ENCODE results near the gene CTTNBP2. TPM values are rescaled to one million over a fixed set of nuclear protein-coding genes. Genes with fewer than 3 reads are reported as not detected.

Gene CTTNBP2
- 1.5 and 3.9 TPM in 2 replicates for total RNA-seq

- DNase-seq (ENCODE audit: extremely low read depth, low read depth, low spot score) = no peak
Measured at GRCh38 chr7:117873310-117874190, at the start of gene CTTNBP2. TSS of gene CTTNBP2 (minus strand) at chr7:117873441. CDS start at chr7:117873415, 26 bp downstream.

GRCh38 chr7:117916309-117916708 lies 43.1 kb upstream of the CTTNBP2 start:
- no peak for DNase-seq (ENCODE audit: extremely low read depth, low read depth, low spot score)

- DNase-seq (ENCODE audit: extremely low read depth, low read depth, low spot score) = no peak
Measured at GRCh38 chr7:117912421-117912820, 39.2 kb upstream of the CTTNBP2 start.

GRCh38 chr7:117908031-117908795 lies 35.0 kb upstream of the CTTNBP2 start:
- no peak for DNase-seq (ENCODE audit: extremely low read depth, low read depth, low spot score)

- DNase-seq (ENCODE audit: extremely low read depth, low read depth, low spot score) = no peak
Measured at GRCh38 chr7:117907049-117907640, 33.9 kb upstream of the CTTNBP2 start.

GRCh38 chr7:117902314-117902889 lies 29.2 kb upstream of the CTTNBP2 start:
- no peak for DNase-seq (ENCODE audit: extremely low read depth, low read depth, low spot score)

- no peak for DNase-seq (ENCODE audit: extremely low read depth, low read depth, low spot score)
Measured at GRCh38 chr7:117901089-117901797, 28.0 kb upstream of the CTTNBP2 start.

GRCh38 chr7:117896339-117896738 lies 23.1 kb upstream of the CTTNBP2 start:
- no peak for DNase-seq (ENCODE audit: extremely low read depth, low read depth, low spot score)

GRCh38 chr7:117895276-117895675 lies 22.0 kb upstream of the CTTNBP2 start:
- no peak for DNase-seq (ENCODE audit: extremely low read depth, low read depth, low spot score)

GRCh38 chr7:117894037-117894436 lies 20.8 kb upstream of the CTTNBP2 start:
- no peak for DNase-seq (ENCODE audit: extremely low read depth, low read depth, low spot score)

GRCh38 chr7:117892821-117893220 lies 19.6 kb upstream of the CTTNBP2 start:
- no peak for DNase-seq (ENCODE audit: extremely low read depth, low read depth, low spot score)

- no peak for DNase-seq (ENCODE audit: extremely low read depth, low read depth, low spot score)
Measured at GRCh38 chr7:117889611-117890010, 16.4 kb upstream of the CTTNBP2 start.

GRCh38 chr7:117888627-117889026 lies 15.4 kb upstream of the CTTNBP2 start:
- no peak for DNase-seq (ENCODE audit: extremely low read depth, low read depth, low spot score)

GRCh38 chr7:117882594-117882993 lies 9.4 kb upstream of the CTTNBP2 start:
- DNase-seq (ENCODE audit: extremely low read depth, low read depth, low spot score) = no peak

- no peak for DNase-seq (ENCODE audit: extremely low read depth, low read depth, low spot score)
Measured at GRCh38 chr7:117876761-117877160, 3.5 kb upstream of the CTTNBP2 start.

GRCh38 chr7:117875566-117875965 lies 2.3 kb upstream of the CTTNBP2 start:
- no peak for DNase-seq (ENCODE audit: extremely low read depth, low read depth, low spot score)

GRCh38 chr7:117874191-117874700 lies 1.0 kb upstream of the CTTNBP2 start:
- no peak for DNase-seq (ENCODE audit: extremely low read depth, low read depth, low spot score)

- no peak for DNase-seq (ENCODE audit: extremely low read depth, low read depth, low spot score)
Measured at GRCh38 chr7:117872561-117873309, 506 bp downstream of the CTTNBP2 start.

GRCh38 chr7:117871778-117872538 lies 1.3 kb downstream of the CTTNBP2 start:
- no peak for DNase-seq (ENCODE audit: extremely low read depth, low read depth, low spot score)
